ENCODE results near the gene MINPP1. TPM values are rescaled to one million over a fixed set of nuclear protein-coding genes. Genes with fewer than 3 reads are reported as not detected.

Gene MINPP1
- polyA plus RNA-seq, 1 donor from 2014 or later: 60.2 TPM

- Histone ChIP-seq H3K27me3 (ENCODE audit: insufficient read depth, low read depth, low read length) (no peaks in the 10 kb centered on the region), H3K79me2 (replicated peaks; ENCODE audit: insufficient read depth, low read length) (peaks cover 6% of the 10 kb centered on the region), H3K4me3 (ENCODE audit: low read length) (no peak overlapping the region), H3K36me3 (ENCODE audit: insufficient read depth, low read length) (no peaks in the 10 kb centered on the region), H3K9me3 (ENCODE audit: low read length) (no peaks in the 10 kb centered on the region), H3F3A (ENCODE audit: insufficient read depth, low read length, poor library complexity, severe bottlenecking) (no peaks in the 10 kb centered on the region), H3K9me2 (ENCODE audit: insufficient read depth, low read length) (no peaks in the 10 kb centered on the region), H3K9ac (ENCODE audit: low read length) (no peak overlapping the region), H3K27ac (ENCODE audit: low read length) (no peak overlapping the region), H3K4me2 (ENCODE audit: low read length) (no peak overlapping the region), H4K20me1 (ENCODE audit: insufficient read depth) (no peaks in the 10 kb centered on the region), H2AFZ (ENCODE audit: low read depth, low read length) (no peak overlapping the region)
- TF ChIP-seq RAD21 (conservative IDR thresholded peaks at IDR 0.05) (no peak), MXI1 (conservative IDR thresholded peaks at IDR 0.05; ENCODE audit: poor library complexity, severe bottlenecking) (no peak), EP300 (conservative IDR thresholded peaks at IDR 0.05; ENCODE audit: poor library complexity, severe bottlenecking) (no peak)
Observed at GRCh38 chr10:87552248-87552929, 47.7 kb downstream of the MINPP1 start.

- H3K9me2 ChIP-seq (ENCODE audit: insufficient read depth, low read length): no peaks in the 10 kb centered on the region
- H3K9me3 ChIP-seq (ENCODE audit: low read length): no peaks in the 10 kb centered on the region
- H3K27ac ChIP-seq (ENCODE audit: low read length): no peak overlapping the region
- no peaks in the 10 kb centered on the region for H3K27me3 ChIP-seq (ENCODE audit: insufficient read depth, low read depth, low read length)
- no peaks in the 10 kb centered on the region for H3F3A ChIP-seq (ENCODE audit: insufficient read depth, low read length, poor library complexity, severe bottlenecking)
- no peaks in the 10 kb centered on the region for H3K79me2 ChIP-seq (replicated peaks; ENCODE audit: insufficient read depth, low read length)
- no peak overlapping the region for H2AFZ ChIP-seq (ENCODE audit: low read depth, low read length)
- TF ChIP-seq CTCF (IDR thresholded peaks at IDR 0.05; ENCODE audit: poor library complexity, severe bottlenecking): no peak
- TF ChIP-seq POLR2AphosphoS5 (IDR thresholded peaks at IDR 0.05): no peak
- no peak for TF ChIP-seq REST (IDR thresholded peaks at IDR 0.05; ENCODE audit: borderline replicate concordance)
- no peak for TF ChIP-seq EP300 (conservative IDR thresholded peaks at IDR 0.05; ENCODE audit: poor library complexity, severe bottlenecking)
- TF ChIP-seq RAD21 (conservative IDR thresholded peaks at IDR 0.05): no peak
- H3K4me3 ChIP-seq (ENCODE audit: low read length): no peak overlapping the region
- no peak overlapping the region for H3K4me2 ChIP-seq (ENCODE audit: low read length)
- H3K36me3 ChIP-seq (ENCODE audit: insufficient read depth, low read length): no peaks in the 10 kb centered on the region
- H4K20me1 ChIP-seq (ENCODE audit: insufficient read depth): no peaks in the 10 kb centered on the region
- no peak overlapping the region for H3K9ac ChIP-seq (ENCODE audit: low read length)
Observed at GRCh38 chr10:87557409-87557808, 52.7 kb downstream of the MINPP1 start.

GRCh38 chr10:87558333-87558732 lies 53.6 kb downstream of the MINPP1 start:
- Histone ChIP-seq H3K79me2 (replicated peaks; ENCODE audit: insufficient read depth, low read length) (no peaks in the 10 kb centered on the region), H2AFZ (ENCODE audit: low read depth, low read length) (no peak overlapping the region), H3K27me3 (ENCODE audit: insufficient read depth, low read depth, low read length) (no peaks in the 10 kb centered on the region), H3K9me2 (ENCODE audit: insufficient read depth, low read length) (no peaks in the 10 kb centered on the region), H3K27ac (ENCODE audit: low read length) (no peak overlapping the region), H3K9ac (ENCODE audit: low read length) (no peak overlapping the region), H3F3A (ENCODE audit: insufficient read depth, low read length, poor library complexity, severe bottlenecking) (no peaks in the 10 kb centered on the region), H3K4me2 (ENCODE audit: low read length) (no peak overlapping the region), H3K36me3 (ENCODE audit: insufficient read depth, low read length) (no peaks in the 10 kb centered on the region), H4K20me1 (ENCODE audit: insufficient read depth) (no peaks in the 10 kb centered on the region), H3K4me3 (ENCODE audit: low read length) (no peak overlapping the region), H3K9me3 (ENCODE audit: low read length) (no peaks in the 10 kb centered on the region)
- no peak for TF ChIP-seq EZH2 (IDR thresholded peaks at IDR 0.05; ENCODE audit: borderline replicate concordance, insufficient read depth, low read length, poor library complexity, severe bottlenecking)
- no peak for TF ChIP-seq CTCF (IDR thresholded peaks at IDR 0.05; ENCODE audit: poor library complexity, severe bottlenecking)
- no peak for TF ChIP-seq SMC3 (conservative IDR thresholded peaks at IDR 0.05; ENCODE audit: poor library complexity)
- TF ChIP-seq REST (IDR thresholded peaks at IDR 0.05; ENCODE audit: borderline replicate concordance): no peak
- no peak for TF ChIP-seq EP300 (conservative IDR thresholded peaks at IDR 0.05; ENCODE audit: poor library complexity, severe bottlenecking)
- no peak for TF ChIP-seq POLR2AphosphoS5 (IDR thresholded peaks at IDR 0.05)
- TF ChIP-seq RAD21 (conservative IDR thresholded peaks at IDR 0.05): no peak
- TF ChIP-seq MXI1 (conservative IDR thresholded peaks at IDR 0.05; ENCODE audit: poor library complexity, severe bottlenecking): no peak
- TF ChIP-seq TAF1 (IDR thresholded peaks at IDR 0.05; ENCODE audit: low read depth): no peak

Data from neural cell (in vitro differentiated cells).